GM19035 (cell line): Measurements from ENCODE around the gene SMARCD3.

Experiments
- ATAC-seq: cut with Tn5 transposase; IDR thresholded peaks from one replicate; pipeline ENCODE4 v1.9.1; 2021; ENCODE audit not compliant: unreplicated experiment

SMARCD3 gene

DNA sequence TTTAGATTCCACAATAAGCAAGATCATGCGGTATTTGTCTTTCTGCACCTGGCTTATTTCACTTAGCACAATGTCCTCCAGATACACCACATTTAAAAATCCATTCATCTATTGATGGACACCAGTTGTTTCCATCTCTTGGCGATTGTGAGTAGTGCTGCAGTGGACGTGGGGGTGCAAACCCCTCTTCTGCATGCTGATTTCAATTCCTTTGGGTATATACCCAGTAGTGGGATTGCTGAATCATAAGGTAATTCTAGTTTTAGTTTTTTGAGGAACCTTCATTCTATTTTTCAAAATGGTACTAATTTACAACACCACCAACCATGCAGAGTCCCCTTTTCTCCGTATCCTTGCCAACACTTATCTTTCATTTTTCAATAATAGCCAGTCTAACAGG is 59.5 kb downstream of the SMARCD3 start:
- ATAC-seq: no peak
